Measurements from ENCODE around the gene ERVH48-1.
A peak's percentile ranks its signal among the peaks of the same experiment; 100 is the strongest.
"Not testable (repeated sequence)": the region's sequence is repeated elsewhere in the genome, so short reads cannot be mapped to it uniquely, and the experiment has no call there.

The ERVH48-1 gene

DNA sequence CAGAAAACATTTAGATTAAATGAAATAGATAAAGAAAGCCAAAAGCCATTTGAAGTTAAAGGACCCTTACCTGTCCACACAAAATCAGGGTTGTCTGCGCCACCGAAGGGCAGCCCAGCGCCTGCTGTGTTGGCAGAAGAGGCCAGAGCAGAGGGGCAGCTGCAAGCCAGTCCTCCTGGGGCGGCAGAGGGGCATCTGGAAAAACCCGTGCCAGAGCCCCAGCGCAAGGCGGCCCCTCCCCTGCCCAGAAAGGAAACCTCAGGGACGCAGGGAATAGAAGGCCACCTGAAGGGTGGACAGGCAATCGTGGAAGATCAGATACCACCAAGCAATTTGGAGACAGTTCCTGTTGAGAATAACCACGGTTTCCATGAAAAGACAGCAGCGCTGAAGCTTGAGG is 21.6 kb downstream of the ERVH48-1 start:
- DNase-seq = no peak

DNA sequence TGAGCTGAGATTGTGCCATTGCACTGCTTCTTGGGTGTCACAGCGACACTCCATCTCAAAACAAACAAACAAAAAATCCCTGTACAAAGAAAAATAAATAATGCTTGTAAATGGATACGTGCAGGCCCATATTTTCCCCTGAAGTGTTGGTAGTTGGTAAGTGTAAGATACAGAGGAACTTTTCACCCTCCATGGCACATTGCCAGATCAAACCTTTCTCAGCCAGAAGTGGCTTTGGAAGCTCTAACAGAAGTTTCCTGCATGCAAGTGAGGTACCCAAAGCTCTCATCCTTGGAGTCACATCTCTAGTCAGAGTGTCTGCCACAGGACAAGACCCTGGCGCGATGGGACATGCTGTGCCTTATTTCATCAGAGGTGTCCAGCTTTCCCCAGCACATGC is 25.0 kb downstream of the ERVH48-1 start:
- no peak for DNase-seq

- peak; percentile 99 for DNase-seq
These were observed 32.3 kb downstream of the ERVH48-1 start, which contains the start of gene NDUFV3 for GRCh38 chr21:42892931-42893755. Gene NDUFV3 (plus strand): TSS chr21:42893309. CDS start chr21:42893334, 25 bp downstream.

DNA sequence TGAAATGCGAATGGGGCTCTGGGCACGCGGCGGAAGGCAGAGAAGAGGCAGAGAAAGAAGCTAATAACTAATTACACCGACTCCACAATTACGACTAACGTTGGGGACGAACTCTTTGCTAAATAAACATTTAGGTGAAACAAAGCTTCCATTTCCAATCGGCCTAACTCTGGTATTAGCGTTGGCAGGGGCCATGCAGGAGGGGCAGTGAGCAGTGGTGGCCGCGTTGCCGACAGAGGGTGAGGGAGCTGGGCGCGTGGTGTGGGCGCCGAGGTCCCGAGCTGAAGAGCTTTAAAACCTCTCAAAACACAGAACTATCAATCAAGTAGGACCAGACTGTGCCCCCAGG is 32.9 kb downstream of the ERVH48-1 start:
- DNase-seq = no peak

DNA sequence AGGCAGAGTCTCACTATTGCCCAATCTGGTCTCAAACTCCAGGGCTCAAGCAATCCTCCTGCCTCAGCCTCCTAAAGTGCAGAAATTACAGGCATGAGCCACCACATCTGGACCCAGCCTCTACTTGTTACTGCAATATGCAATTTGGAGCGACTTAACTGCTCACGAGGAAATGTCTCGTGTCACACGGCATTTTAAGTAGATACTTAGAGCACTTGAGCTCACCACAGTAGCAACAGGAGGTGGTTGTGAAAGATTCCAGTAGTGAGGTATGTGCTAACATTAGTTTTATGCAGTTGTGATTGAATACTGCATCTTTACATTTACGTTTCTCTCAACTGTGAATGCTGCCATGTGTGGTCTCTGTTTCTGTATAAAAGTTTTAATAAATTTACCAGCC is 38.1 kb downstream of the ERVH48-1 start:
- peak; percentile 10 for DNase-seq

DNA sequence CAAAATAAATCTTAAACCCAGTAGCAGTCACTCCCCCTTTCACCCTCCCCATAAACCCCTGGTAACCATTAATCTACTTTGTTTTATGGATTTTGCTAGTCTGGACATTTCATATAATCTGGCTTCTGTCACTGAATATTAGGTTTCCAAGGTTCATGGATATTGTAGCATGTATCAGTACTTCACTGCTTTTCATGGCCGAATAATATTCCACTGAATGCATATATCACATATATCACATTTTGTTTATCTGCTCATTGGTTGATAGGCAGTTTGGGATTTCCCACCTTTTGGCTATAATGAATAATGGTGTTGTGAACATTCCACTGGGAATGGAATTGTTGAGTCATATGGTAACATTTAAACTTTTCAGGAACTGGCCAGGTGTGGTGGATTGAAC is 41.5 kb downstream of the ERVH48-1 start:
- no peak for DNase-seq

- DNase-seq = no peak
These were observed 45.1 kb downstream of the ERVH48-1 start for GRCh38 chr21:42880352-42880751.

GRCh38 chr21:42878993-42879787 is 46.2 kb downstream of the ERVH48-1 start, which contains the start of gene WDR4:
Gene WDR4 (minus strand): TSS chr21:42879539. CDS start chr21:42879495, 44 bp downstream.
- DNase-seq = peak; percentile 99

DNA sequence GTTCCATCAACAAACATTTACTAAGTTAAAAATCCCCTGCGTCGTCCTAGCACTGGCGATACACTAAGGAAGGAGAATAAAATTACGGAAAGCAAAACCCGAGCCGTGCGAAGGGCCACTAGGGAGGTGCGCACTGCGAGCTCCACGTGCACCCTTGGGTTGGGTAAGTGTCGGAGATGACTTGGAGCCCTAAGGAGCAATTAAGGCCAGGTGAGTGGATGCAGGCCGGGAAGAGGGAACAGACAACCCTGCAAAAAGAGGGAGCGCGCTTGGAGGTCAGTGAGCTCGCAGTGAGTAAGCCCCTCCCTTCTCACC is 46.8 kb downstream of the ERVH48-1 start:
- DNase-seq = no peak

GRCh38 chr21:42875811-42876210 is 49.6 kb downstream of the ERVH48-1 start:
- DNase-seq = not testable (repeated sequence)

DNA sequence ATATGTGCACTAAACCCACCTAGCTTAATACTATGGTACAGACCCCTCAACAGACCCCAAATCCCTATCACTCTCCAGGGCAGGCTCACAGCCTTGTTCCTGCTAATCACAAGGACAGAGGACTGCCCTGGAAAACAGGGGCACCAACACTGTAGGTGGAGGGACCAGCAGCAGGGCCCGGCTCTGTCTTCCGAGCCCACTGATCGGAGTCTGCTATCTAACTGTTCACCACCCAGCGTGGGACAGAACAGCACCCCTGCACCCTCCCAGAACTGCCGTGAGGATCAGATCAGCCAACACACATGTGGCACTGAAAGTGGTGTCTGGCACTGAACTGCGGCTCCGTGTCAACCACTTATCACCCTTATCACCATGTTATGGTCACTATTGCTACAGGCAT is 52.3 kb downstream of the ERVH48-1 start:
- no peak for DNase-seq

- DNase-seq = no peak
These were observed 57.2 kb downstream of the ERVH48-1 start for GRCh38 chr21:42868196-42868595.
